ENCODE data around the gene RNFT2. TPM values are rescaled to one million over a fixed set of nuclear protein-coding genes. Genes with fewer than 3 reads are reported as not detected.

RNFT2 gene
- total RNA-seq, 5 donors from 2014 or later (not counting 1 experiment from before 2014, with no cell fraction given): 5.1 to 7.6 (median 6.9) TPM

DNA sequence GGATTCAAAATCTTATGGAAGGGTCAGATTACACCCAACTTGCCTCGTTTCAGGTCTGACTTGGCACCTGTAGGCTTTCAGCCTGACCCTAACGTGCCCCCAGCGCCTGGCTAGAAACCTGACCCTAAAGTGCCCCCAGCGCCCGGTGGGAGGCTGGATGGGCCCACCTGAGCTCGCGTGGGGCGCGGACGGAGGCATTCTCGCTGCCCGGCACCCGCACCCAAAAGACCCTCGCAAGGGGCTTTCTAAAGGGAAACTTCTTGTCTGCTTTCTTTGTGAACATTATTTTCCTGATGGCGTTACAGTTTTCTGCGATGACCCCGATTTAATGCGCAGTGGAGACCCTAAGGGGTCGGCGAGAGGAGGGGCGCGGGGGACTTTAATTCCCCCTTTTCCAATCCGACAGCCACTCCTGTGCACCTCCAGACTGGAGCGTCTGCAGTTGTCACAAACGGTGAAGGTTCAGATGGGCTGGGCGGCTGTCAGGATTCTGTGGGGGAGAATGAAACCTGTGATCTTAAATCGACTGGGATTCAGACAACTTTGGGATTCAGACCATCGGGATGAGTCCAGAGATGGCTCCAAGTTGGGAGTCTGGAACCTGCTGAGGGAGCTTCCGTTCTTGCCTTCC is 143.9 kb downstream of the RNFT2 start:
- H3K4me1 ChIP-seq (ENCODE audit: control insufficient read depth in 1 of 2, extremely low read depth in 1 of 2, insufficient read depth in 2 of 2, low read length in 2 of 2): peaks cover 8 to 33% of the 10 kb centered on the region in 2 experiments
- ChIA-PET POLR2A (no interaction called here), CTCF (interaction anchor here in 1 of 2 donors (0.5 kb wide), 1 partner anchor 231 kb away, joined by 3 read pairs; no protein-coding TSS in a partner anchor)
- WGBS (ENCODE audit: insufficient coverage): 7% methylated on average over 23 of the region's 29 CpGs
- H3K9me3 ChIP-seq: no peaks in the 10 kb centered on the region
- peak overlapping the region in 1 of 2 donors; percentile 38 for H3K4me3 ChIP-seq (ENCODE audit: control insufficient read depth in 1 of 2, extremely low read depth in 1 of 2, low read length in 1 of 2)
- peaks cover 57 to 65% of the 10 kb centered on the region in 2 donors for H3K27me3 Mint-ChIP-seq
- no peak overlapping the region for H3K27ac ChIP-seq (ENCODE audit: low read length)
- H3K4me3 Mint-ChIP-seq: peak overlapping the region; percentile 36 to 71 (median 41)
- no peaks in the 10 kb centered on the region for H3K9me3 Mint-ChIP-seq
- H3K36me3 ChIP-seq (ENCODE audit: control insufficient read depth in 2 of 2, extremely low read depth in 1 of 2, insufficient read depth in 1 of 2, low read length in 1 of 2): no peaks in the 10 kb centered on the region
- peaks cover 11 to 72% of the 10 kb centered on the region in 2 experiments for H3K27me3 ChIP-seq (replicated peaks in 1 of 2; ENCODE audit: control insufficient read depth in 2 of 2, extremely low read depth in 1 of 2, insufficient read depth in 2 of 2, low read length in 1 of 2)
- no peak overlapping the region for H3K27ac Mint-ChIP-seq
- DNase-seq (no peak), ATAC-seq (replicated peaks in 1 of 4) (no peak)
- H3K36me3 Mint-ChIP-seq: no peaks in the 10 kb centered on the region
- H3K4me1 Mint-ChIP-seq: peaks cover 31 to 38% (median 34%) of the 10 kb centered on the region in 3 donors

DNA sequence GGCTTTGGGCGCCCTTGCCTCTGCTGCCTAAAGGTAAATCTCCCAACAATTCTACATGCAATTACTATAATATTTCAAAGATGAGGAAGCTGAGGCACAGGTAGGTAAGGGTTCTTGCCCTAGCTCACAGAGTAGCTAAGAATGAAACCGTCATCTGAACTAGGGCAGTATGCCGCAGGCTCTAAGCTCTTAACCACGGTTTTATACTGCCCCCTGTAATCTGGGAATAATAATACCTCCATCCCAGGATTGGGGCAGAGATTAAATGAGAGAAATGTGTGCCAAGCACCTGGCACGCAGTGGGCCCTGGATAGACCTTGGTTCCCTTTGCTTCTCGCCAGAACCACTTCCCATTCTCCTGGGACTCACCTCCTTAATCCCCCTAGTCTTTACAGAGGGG is 144.6 kb downstream of the RNFT2 start:
- peak overlapping the region in 1 of 3 donors; percentile 71 for H3K4me3 Mint-ChIP-seq
- 14% methylated on average over 1 of the region's 6 CpGs for WGBS (ENCODE audit: insufficient coverage)
- POLR2A ChIA-PET: no interaction called here

GRCh38 chr12:116884871-116885270 is 146.8 kb downstream of the RNFT2 start:
- 67% methylated on average over 1 of the region's 3 CpGs for WGBS (ENCODE audit: insufficient coverage)
- ChIA-PET CTCF (interaction anchor here in 1 of 2 donors (0.7 kb wide), 1 partner anchor 107 kb away, joined by 3 read pairs; no protein-coding TSS in a partner anchor), POLR2A (no interaction called here)
- no peaks in the 10 kb centered on the region for H3K36me3 ChIP-seq (ENCODE audit: control insufficient read depth in 2 of 2, extremely low read depth in 1 of 2, insufficient read depth in 1 of 2, low read length in 1 of 2)
- H3K27me3 ChIP-seq (replicated peaks in 1 of 2; ENCODE audit: control insufficient read depth in 2 of 2, extremely low read depth in 1 of 2, insufficient read depth in 2 of 2, low read length in 1 of 2): peaks cover 6 to 47% of the 10 kb centered on the region in 2 experiments
- Mint-ChIP-seq H3K27me3 (peaks cover 45 to 52% of the 10 kb centered on the region in 2 donors), H3K27ac (no peak overlapping the region), H3K4me3 (no peak overlapping the region), H3K9me3 (no peaks in the 10 kb centered on the region), H3K4me1 (peaks cover 19 to 22% (median 21%) of the 10 kb centered on the region in 3 donors), H3K36me3 (no peaks in the 10 kb centered on the region)
- ATAC-seq (replicated peaks in 1 of 4) (no peak), DNase-seq (no peak)
- peaks cover 3 to 17% of the 10 kb centered on the region in 2 experiments for H3K4me1 ChIP-seq (ENCODE audit: control insufficient read depth in 1 of 2, extremely low read depth in 1 of 2, insufficient read depth in 2 of 2, low read length in 2 of 2)
- no peaks in the 10 kb centered on the region for H3K9me3 ChIP-seq
- no peak overlapping the region for H3K4me3 ChIP-seq (ENCODE audit: control insufficient read depth in 1 of 2, extremely low read depth in 1 of 2, low read length in 1 of 2)
- H3K27ac ChIP-seq (ENCODE audit: low read length): no peak overlapping the region

More for the DNA sequence above, 144.6 kb downstream of the RNFT2 start:
- no peaks in the 10 kb centered on the region for H3K9me3 Mint-ChIP-seq
- no peaks in the 10 kb centered on the region for H3K36me3 Mint-ChIP-seq
- H3K27ac Mint-ChIP-seq: no peak overlapping the region
- CTCF ChIA-PET: no interaction called here
- H3K27me3 Mint-ChIP-seq: peaks cover 60 to 63% of the 10 kb centered on the region in 2 donors
- ATAC-seq (replicated peaks in 1 of 4) (no peak), DNase-seq (peak in 1 of 35 experiments; percentile 16)
- H3K4me1 ChIP-seq (ENCODE audit: control insufficient read depth in 1 of 2, extremely low read depth in 1 of 2, insufficient read depth in 2 of 2, low read length in 2 of 2): peaks cover 8 to 33% of the 10 kb centered on the region in 2 experiments
- no peak overlapping the region for H3K27ac ChIP-seq (ENCODE audit: low read length)
- H3K4me3 ChIP-seq (ENCODE audit: control insufficient read depth in 1 of 2, extremely low read depth in 1 of 2, low read length in 1 of 2): no peak overlapping the region
- H3K9me3 ChIP-seq: no peaks in the 10 kb centered on the region
- H3K4me1 Mint-ChIP-seq: peaks cover 31 to 38% (median 34%) of the 10 kb centered on the region in 3 donors
- no peaks in the 10 kb centered on the region for H3K36me3 ChIP-seq (ENCODE audit: control insufficient read depth in 2 of 2, extremely low read depth in 1 of 2, insufficient read depth in 1 of 2, low read length in 1 of 2)
- H3K27me3 ChIP-seq (replicated peaks in 1 of 2; ENCODE audit: control insufficient read depth in 2 of 2, extremely low read depth in 1 of 2, insufficient read depth in 2 of 2, low read length in 1 of 2): peaks cover 6 to 65% of the 10 kb centered on the region in 2 experiments

DNA sequence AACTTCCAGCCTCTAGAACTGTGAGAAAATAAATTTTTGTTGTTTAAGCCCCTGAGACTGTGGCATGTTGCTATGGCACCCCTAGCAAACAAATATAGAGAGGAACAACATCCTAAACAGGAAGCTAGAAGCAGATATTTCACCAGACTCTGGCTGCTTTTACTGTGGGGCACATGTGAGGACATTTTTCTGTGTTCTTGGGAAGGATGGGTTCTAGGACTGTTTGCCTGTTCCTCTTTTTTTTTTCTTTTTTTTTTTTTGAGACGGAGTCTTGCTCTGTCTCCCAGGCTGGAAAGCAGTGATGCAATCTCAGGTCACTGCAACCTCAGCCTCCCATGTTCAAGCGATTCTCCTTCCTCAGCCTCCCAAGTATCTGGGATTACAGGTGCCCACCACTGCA is 147.4 kb downstream of the RNFT2 start:
- Histone ChIP-seq H3K4me1 (ENCODE audit: control insufficient read depth in 1 of 2, extremely low read depth in 1 of 2, insufficient read depth in 2 of 2, low read length in 2 of 2) (peaks cover 3 to 11% of the 10 kb centered on the region in 2 experiments), H3K27me3 (replicated peaks in 1 of 2; ENCODE audit: control insufficient read depth in 2 of 2, extremely low read depth in 1 of 2, insufficient read depth in 2 of 2, low read length in 1 of 2) (peaks cover 1 to 40% of the 10 kb centered on the region in 2 experiments), H3K4me3 (ENCODE audit: control insufficient read depth in 1 of 2, extremely low read depth in 1 of 2, low read length in 1 of 2) (no peak overlapping the region), H3K27ac (ENCODE audit: low read length) (no peak overlapping the region), H3K36me3 (ENCODE audit: control insufficient read depth in 2 of 2, extremely low read depth in 1 of 2, insufficient read depth in 1 of 2, low read length in 1 of 2) (no peaks in the 10 kb centered on the region), H3K9me3 (no peaks in the 10 kb centered on the region)
- ATAC-seq (replicated peaks in 1 of 4) (peak in 1 of 4 experiments; percentile 22), DNase-seq (peak in 2 of 35 experiments; percentile 3 to 12)
- Mint-ChIP-seq H3K4me3 (no peak overlapping the region), H3K27me3 (peaks cover 39 to 46% of the 10 kb centered on the region in 2 donors), H3K4me1 (peaks cover 13 to 16% (median 15%) of the 10 kb centered on the region in 3 donors), H3K36me3 (no peaks in the 10 kb centered on the region), H3K27ac (no peak overlapping the region), H3K9me3 (peaks cover 0 to 3% (median 3%) of the 10 kb centered on the region in 3 donors)
- ChIA-PET POLR2A (no interaction called here), CTCF (interaction anchor here in 1 of 2 donors (0.7 kb wide), 1 partner anchor 122 kb away, joined by 9 read pairs; no protein-coding TSS in a partner anchor)
- 71% methylated on average over 1 of the region's 2 CpGs for WGBS (ENCODE audit: insufficient coverage)

DNA sequence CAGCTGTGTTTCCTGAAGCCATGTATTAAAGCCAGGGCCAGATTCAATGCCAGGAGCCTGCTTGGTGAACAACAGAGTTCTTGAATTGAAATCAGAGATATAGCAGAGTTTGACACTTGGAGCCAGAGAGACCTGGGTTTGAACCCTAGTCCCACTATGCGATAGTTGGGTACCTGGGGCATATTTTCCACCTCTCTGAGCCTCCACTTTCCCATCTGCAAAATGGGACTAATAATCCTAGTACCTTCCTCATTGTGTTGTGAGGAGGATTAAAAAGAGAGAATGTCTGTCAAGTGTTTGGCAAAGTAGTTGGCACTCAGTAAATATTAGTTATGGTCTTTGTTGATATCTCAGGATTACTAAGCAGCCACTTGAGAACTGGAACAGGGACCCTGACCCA is 149.1 kb downstream of the RNFT2 start:
- Mint-ChIP-seq H3K4me3 (no peak overlapping the region), H3K4me1 (peaks cover 5% of the 10 kb centered on the region in 3 donors), H3K27me3 (peaks cover 30 to 37% of the 10 kb centered on the region in 2 donors), H3K36me3 (no peaks in the 10 kb centered on the region), H3K27ac (no peak overlapping the region), H3K9me3 (peaks cover 0 to 5% (median 3%) of the 10 kb centered on the region in 3 donors)
- CTCF ChIA-PET: no interaction called here
- DNase-seq (no peak), ATAC-seq (replicated peaks in 1 of 4) (no peak)
- no CpG with 5 or more reads among the region's 1 CpG for whole genome bisulfite sequencing (ENCODE audit: insufficient coverage)
- Histone ChIP-seq H3K36me3 (ENCODE audit: control insufficient read depth in 2 of 2, extremely low read depth in 1 of 2, insufficient read depth in 1 of 2, low read length in 1 of 2) (no peaks in the 10 kb centered on the region), H3K27ac (ENCODE audit: low read length) (no peak overlapping the region), H3K4me1 (ENCODE audit: control insufficient read depth in 1 of 2, extremely low read depth in 1 of 2, insufficient read depth in 2 of 2, low read length in 2 of 2) (no peaks in the 10 kb centered on the region), H3K9me3 (no peaks in the 10 kb centered on the region), H3K27me3 (replicated peaks in 1 of 2; ENCODE audit: control insufficient read depth in 2 of 2, extremely low read depth in 1 of 2, insufficient read depth in 2 of 2, low read length in 1 of 2) (peaks cover 0 to 28% of the 10 kb centered on the region in 2 experiments), H3K4me3 (ENCODE audit: control insufficient read depth in 1 of 2, extremely low read depth in 1 of 2, low read length in 1 of 2) (no peak overlapping the region)
- POLR2A ChIA-PET: no interaction called here

DNA sequence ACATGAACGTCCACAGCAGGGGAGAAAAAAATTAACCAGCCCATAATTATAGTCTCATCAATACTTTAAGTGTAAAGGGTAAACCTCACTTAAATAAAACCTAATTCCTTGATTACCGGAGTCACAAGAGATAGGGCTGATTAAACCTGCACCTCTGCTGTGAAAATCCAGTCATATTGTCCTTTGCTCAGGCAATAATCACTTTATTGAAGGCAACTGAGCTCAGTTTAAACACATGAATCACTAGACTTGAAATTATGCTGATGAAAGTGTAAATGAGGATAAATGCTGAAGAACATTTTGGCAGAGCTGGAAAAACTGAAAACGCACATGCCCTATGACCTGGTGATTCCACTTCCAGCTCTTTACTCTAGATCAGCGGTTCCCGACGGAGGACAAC is 149.8 kb downstream of the RNFT2 start:
- H3K27me3 Mint-ChIP-seq: peaks cover 24 to 30% of the 10 kb centered on the region in 2 donors
- peaks cover 0 to 21% of the 10 kb centered on the region in 2 experiments for H3K27me3 ChIP-seq (replicated peaks in 1 of 2; ENCODE audit: control insufficient read depth in 2 of 2, extremely low read depth in 1 of 2, insufficient read depth in 2 of 2, low read length in 1 of 2)
- no peak overlapping the region for H3K4me3 Mint-ChIP-seq
- ChIA-PET CTCF (no interaction called here), POLR2A (no interaction called here)
- no peaks in the 10 kb centered on the region for H3K36me3 ChIP-seq (ENCODE audit: control insufficient read depth in 2 of 2, extremely low read depth in 1 of 2, insufficient read depth in 1 of 2, low read length in 1 of 2)
- no peak overlapping the region for H3K27ac Mint-ChIP-seq
- H3K4me3 ChIP-seq (ENCODE audit: control insufficient read depth in 1 of 2, extremely low read depth in 1 of 2, low read length in 1 of 2): no peak overlapping the region
- H3K9me3 ChIP-seq: no peaks in the 10 kb centered on the region
- no peak overlapping the region for H3K27ac ChIP-seq (ENCODE audit: low read length)
- H3K36me3 Mint-ChIP-seq: no peaks in the 10 kb centered on the region
- ATAC-seq (replicated peaks in 1 of 4) (no peak), DNase-seq (no peak)
- H3K4me1 ChIP-seq (ENCODE audit: control insufficient read depth in 1 of 2, extremely low read depth in 1 of 2, insufficient read depth in 2 of 2, low read length in 2 of 2): no peaks in the 10 kb centered on the region
- WGBS (ENCODE audit: insufficient coverage): no CpG with 5 or more reads among the region's 6 CpGs
- peaks cover 0 to 5% (median 3%) of the 10 kb centered on the region in 3 donors for H3K9me3 Mint-ChIP-seq
- H3K4me1 Mint-ChIP-seq: no peaks in the 10 kb centered on the region

Measured in T-cell (primary cell).